ENCODE measurements around the gene MEGF9. TPM values are rescaled to one million over a fixed set of nuclear protein-coding genes. Genes with fewer than 3 reads are reported as not detected.
A peak's percentile ranks its signal among the peaks of the same experiment; 100 is the strongest.

Gene MEGF9
- total and polyA plus RNA-seq, 2 of the 13 experiments (the other 11 are each of a cell fraction or from before 2014, with no cell fraction given) = 3.1 to 3.3 TPM

GRCh38 chr9:120742951-120743416 is 28.7 kb upstream of the MEGF9 start (continued):
- TF ChIP-seq, protein P1, sequence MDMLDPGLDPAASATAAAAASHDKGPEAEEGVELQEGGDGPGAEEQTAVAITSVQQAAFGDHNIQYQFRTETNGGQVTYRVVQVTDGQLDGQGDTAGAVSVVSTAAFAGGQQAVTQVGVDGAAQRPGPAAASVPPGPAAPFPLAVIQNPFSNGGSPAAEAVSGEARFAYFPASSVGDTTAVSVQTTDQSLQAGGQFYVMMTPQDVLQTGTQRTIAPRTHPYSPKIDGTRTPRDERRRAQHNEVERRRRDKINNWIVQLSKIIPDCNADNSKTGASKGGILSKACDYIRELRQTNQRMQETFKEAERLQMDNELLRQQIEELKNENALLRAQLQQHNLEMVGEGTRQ (IDR thresholded peaks at IDR 0.05; ENCODE audit: low read depth, low read length) = no peak
- TF ChIP-seq, protein P1 (CRISPR knock-in tag; IDR thresholded peaks at IDR 0.05; ENCODE audit: borderline replicate concordance) = no peak
- TF ChIP-seq ZBTB4 (CRISPR knock-in tag; IDR thresholded peaks at IDR 0.05; ENCODE audit: borderline replicate concordance) (no peak), BCL6 (CRISPR knock-in tag; IDR thresholded peaks at IDR 0.05) (0 out of 2 replicates have a peak, but pooled peaks have one; percentile 10), JARID2 (CRISPR knock-in tag; IDR thresholded peaks at IDR 0.05; ENCODE audit: insufficient replicate concordance) (no peak), ZNF563 (CRISPR knock-in tag; IDR thresholded peaks at IDR 0.05) (no peak), SETDB1 (CRISPR knock-in tag; IDR thresholded peaks at IDR 0.05; ENCODE audit: borderline replicate concordance) (no peak), KDM5A (IDR thresholded peaks at IDR 0.05; ENCODE audit: borderline replicate concordance, low read length) (no peak), ZNF644 (CRISPR knock-in tag; IDR thresholded peaks at IDR 0.05; ENCODE audit: low read depth) (0 out of 2 replicates have a peak, but pooled peaks have one; percentile 32), ARID3A (IDR thresholded peaks at IDR 0.05; ENCODE audit: low read depth, low read length) (peak; percentile 55; the same call in 1 of the 2 replicates), ZNF670 (CRISPR knock-in tag; IDR thresholded peaks at IDR 0.05; ENCODE audit: borderline replicate concordance) (no peak)
- TF ChIP-seq, protein P2, sequence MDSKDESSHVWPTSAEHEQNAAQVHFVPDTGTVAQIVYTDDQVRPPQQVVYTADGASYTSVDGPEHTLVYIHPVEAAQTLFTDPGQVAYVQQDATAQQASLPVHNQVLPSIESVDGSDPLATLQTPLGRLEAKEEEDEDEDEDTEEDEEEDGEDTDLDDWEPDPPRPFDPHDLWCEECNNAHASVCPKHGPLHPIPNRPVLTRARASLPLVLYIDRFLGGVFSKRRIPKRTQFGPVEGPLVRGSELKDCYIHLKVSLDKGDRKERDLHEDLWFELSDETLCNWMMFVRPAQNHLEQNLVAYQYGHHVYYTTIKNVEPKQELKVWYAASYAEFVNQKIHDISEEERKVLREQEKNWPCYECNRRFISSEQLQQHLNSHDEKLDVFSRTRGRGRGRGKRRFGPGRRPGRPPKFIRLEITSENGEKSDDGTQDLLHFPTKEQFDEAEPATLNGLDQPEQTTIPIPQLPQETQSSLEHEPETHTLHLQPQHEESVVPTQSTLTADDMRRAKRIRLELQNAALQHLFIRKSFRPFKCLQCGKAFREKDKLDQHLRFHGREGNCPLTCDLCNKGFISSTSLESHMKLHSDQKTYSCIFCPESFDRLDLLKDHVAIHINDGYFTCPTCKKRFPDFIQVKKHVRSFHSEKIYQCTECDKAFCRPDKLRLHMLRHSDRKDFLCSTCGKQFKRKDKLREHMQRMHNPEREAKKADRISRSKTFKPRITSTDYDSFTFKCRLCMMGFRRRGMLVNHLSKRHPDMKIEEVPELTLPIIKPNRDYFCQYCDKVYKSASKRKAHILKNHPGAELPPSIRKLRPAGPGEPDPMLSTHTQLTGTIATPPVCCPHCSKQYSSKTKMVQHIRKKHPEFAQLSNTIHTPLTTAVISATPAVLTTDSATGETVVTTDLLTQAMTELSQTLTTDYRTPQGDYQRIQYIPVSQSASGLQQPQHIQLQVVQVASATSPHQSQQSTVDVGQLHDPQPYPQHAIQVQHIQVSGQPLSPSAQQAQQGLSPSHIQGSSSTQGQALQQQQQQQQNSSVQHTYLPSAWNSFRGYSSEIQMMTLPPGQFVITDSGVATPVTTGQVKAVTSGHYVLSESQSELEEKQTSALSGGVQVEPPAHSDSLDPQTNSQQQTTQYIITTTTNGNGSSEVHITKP (CRISPR knock-in tag; IDR thresholded peaks at IDR 0.05; ENCODE audit: low read depth) = peak; percentile 48; the same call in 1 of the 2 replicates
